GM12878 (cell line): ENCODE data around the gene HJURP.

ENCODE experiments used
- BACH1 ChIP-seq: fragments of 450-650 bp; IDR thresholded peaks from 2 replicates; pipeline ENCODE4 v1.6.1; 2017; ENCODE audit warnings: mild to moderate bottlenecking, borderline replicate concordance
- EP300 ChIP-seq, 2 experiments: fragments of 150-350 bp in 1 of 2; IDR thresholded peaks; 2 replicates each; pipeline ENCODE4 v1.6.1; 2011 to 2012; ENCODE audit warnings: low read depth in 2 of 2, low read length in 2 of 2, borderline replicate concordance in 1 of 2, improper control_type of control experiment in 1 of 2, inconsistent platforms in 1 of 2; ENCODE audit not compliant: control insufficient read depth in 1 of 2
- FOXK2 ChIP-seq: fragments of 450-650 bp; IDR thresholded peaks from 2 replicates; pipeline ENCODE4 v1.6.1; 2017; ENCODE audit warnings: mild to moderate bottlenecking, moderate library complexity
- HCFC1 ChIP-seq: fragments of 150-350 bp; IDR thresholded peaks from 2 replicates; pipeline ENCODE4 v1.6.1; 2014; ENCODE audit warnings: low read length
- HSF1 ChIP-seq: fragments of 150-350 bp; IDR thresholded peaks from 2 replicates; pipeline ENCODE4 v1.6.1; 2014; ENCODE audit warnings: mild to moderate bottlenecking, low read depth, low read length
- RBBP5 ChIP-seq: fragments of 200-600 bp; sonication (generic); conservative IDR thresholded peaks from 2 replicates; pipeline ENCODE4 v1.6.1; 2016
- SIN3A ChIP-seq: IDR thresholded peaks from 2 replicates; pipeline ENCODE4 v1.6.1; 2012; ENCODE audit warnings: low read depth, low read length, improper control_type of control experiment
- SP1 ChIP-seq: IDR thresholded peaks from one replicate; pipeline ENCODE4 v1.6.1; 2011; ENCODE audit warnings: low read depth, low read length
- USF1 ChIP-seq: IDR thresholded peaks from 2 replicates; pipeline ENCODE4 v1.6.1; 2011; ENCODE audit warnings: borderline replicate concordance, low read depth, mild to moderate bottlenecking, moderate library complexity, mixed read lengths, low read length; ENCODE audit not compliant: insufficient read depth; ENCODE audit errors: extremely low read length
- YY1 ChIP-seq: IDR thresholded peaks from 2 replicates; pipeline ENCODE4 v1.6.1; 2011; ENCODE audit warnings: low read depth, mild to moderate bottlenecking, low read length

- TF ChIP-seq SP1 (no peak), RBBP5 (no peak), USF1 (peak; percentile 5), SIN3A (no peak), HSF1 (no peak), BACH1 (no peak), YY1 (no peak), HCFC1 (no peak), EP300 (IDR thresholded peaks at IDR 0.05; ENCODE audit: borderline replicate concordance in 1 of 2, control insufficient read depth in 1 of 2, low read depth in 2 of 2, low read length in 2 of 2) (no peak), FOXK2 (no peak)
Measured at GRCh38 chr2:233831011-233831721, 23.2 kb downstream of the HJURP start.
